Sciatic nerve (tissue), 2 donors: Measurements from ENCODE around the gene SREBF1. TPM values are rescaled to one million over a fixed set of nuclear protein-coding genes. Genes with fewer than 3 reads are reported as not detected.
A peak's percentile ranks its signal among the peaks of the same experiment; 100 is the strongest.

Source experiments
- ATAC-seq: fragments of 200-7000 bp; cut with Tn5 transposase; one replicate; pipeline ENCODE4 v1.9.1; 2020; ENCODE audit warnings: mild to moderate bottlenecking, moderate library complexity
- DNase-seq: peaks from one replicate; pipeline ENCODE4 v3.0.0-alpha.2; 2020; ENCODE audit warnings: low spot score
- intact Hi-C: fragments of 100-400 bp; cut with DNase I; formaldehyde crosslinking; loops from one replicate; pipeline ENCODE4 v1.14.2; 2022
- total RNA-seq: library from RNA; stranded (reverse); fragmentation: NEBNext Ultra II Directional; extraction: Animal tissue kit (Norgen Biotek cat#: 25700); gene quantifications from one replicate; pipeline ENCODE4 v1.2.1, GENCODE V29; 2021
- donor health status: DM: no; HTN: no; CAD: no.
- donor health status: DM: no; HTN: no; CAD: no.

SREBF1 gene
- total RNA-seq, 1 donor from 2014 or later = 257 TPM

DNA sequence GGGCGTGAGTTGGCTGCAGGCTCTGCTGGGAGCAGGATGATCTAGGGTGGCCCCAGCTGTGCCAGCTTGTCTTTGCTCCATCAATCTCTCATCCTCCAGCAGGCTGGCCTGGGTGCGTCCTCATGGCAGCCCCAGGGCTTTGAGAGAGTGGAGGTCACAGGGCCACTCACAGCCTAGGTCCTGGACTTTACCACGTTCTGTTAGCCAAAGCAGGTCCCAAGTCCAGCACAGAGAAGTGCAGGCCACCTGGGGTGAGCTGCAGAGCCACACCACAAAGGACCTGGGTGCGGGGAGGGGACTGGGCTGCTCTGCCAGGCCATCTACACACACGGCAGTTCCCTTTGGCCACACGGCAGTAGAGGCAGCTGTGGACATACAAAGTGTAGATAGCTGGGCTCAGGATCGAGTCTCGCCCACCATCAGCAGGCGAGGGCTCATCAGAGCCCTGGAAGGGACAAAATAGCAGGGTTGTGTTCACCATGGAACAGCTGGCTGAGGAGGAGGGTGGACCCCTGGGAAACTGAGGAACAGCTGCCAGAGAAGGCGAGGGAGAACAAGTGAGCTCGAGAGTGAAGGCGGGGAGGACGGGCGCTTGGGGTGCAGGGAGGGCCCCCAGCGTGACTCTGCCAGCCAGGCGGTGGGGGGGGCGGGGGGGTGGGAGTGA, 30.0 kb downstream of the SREBF1 start:
- intact Hi-C loops = no loop called here
- no peak for ATAC-seq

DNA sequence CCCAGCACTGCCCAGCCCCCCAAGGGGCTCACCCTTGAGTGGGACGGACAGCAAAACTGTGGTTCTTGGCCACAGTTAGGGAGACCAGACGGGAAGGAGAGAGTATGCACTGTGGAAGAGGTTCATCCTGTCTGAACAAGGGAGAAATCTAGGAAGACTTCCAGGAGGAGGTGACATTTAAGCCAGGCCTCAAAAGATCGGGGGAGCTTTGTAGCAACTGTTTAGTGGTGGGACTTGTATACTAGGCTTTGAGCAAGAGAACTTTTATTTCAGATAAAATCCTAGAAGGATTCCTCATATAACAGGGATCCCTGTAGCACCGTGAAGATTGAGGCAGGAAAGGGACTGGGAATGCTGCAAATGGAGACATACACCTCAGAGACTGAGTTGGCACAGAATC, 30.8 kb downstream of the SREBF1 start:
- DNase-seq = no peak
- ATAC-seq = no peak
- intact Hi-C loops = no loop called here

More for the DNA sequence above, 30.0 kb downstream of the SREBF1 start:
- no peak for DNase-seq

GRCh38 chr17:17805575-17805974, 31.2 kb downstream of the SREBF1 start:
- no peak for ATAC-seq
- intact Hi-C loops = no loop called here
- no peak for DNase-seq

DNA sequence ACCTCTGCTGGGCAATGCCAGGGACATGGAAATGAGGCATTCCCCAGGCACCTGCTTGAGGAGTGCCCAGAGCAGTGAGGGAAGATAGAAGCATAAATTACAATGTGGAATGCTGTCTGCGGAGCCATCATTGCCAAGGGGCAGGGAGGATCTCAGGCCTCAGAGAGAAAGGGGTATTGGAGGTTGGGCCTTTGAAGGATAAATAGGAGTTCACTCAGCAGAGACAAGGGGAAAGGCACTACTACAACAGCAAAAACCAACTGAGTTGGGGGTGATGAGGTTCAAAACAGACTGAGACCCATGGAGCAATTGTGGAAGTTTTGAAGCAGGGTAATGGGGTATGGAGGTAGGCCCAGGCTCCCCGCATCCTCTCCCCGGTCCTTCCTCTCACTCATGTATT, 32.8 kb downstream of the SREBF1 start:
- intact Hi-C loops = no loop called here

DNA sequence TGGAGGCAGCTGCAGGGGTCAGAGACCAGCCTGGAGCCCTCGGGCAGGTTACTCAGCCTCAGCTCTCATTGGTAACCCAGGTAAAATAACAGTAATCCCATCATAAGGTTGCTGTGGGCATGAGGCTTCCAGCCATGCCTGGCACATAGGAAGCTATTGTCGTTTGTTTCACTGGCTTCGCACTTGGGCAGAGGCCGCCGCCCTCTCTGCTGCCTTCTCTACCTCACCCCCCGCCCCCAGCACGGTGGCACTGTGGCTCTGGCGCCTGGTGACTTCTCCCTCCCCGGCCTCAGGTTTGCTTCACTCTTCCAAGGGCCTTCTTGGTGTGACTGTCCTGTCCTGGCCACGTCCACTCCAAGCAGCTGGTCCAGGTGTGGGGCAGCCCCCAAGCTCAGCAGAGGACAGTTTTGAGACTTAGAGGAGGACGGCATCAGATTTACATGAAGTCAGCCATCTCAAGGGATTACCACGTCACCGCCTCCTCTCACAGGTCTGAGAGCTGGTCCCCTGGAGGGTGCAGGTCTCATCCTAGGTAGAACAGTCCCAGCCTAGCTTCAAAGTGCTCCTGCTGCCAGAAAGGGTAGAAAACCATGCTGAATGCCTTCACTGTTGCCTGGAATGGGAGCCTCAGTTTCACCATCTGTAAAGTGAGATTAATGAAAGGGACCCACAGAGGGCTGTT, 34.8 kb downstream of the SREBF1 start:
- no peak for ATAC-seq
- intact Hi-C loops = no loop called here

More for the DNA sequence above, 32.8 kb downstream of the SREBF1 start:
- DNase-seq (no peak), ATAC-seq (no peak)

DNA sequence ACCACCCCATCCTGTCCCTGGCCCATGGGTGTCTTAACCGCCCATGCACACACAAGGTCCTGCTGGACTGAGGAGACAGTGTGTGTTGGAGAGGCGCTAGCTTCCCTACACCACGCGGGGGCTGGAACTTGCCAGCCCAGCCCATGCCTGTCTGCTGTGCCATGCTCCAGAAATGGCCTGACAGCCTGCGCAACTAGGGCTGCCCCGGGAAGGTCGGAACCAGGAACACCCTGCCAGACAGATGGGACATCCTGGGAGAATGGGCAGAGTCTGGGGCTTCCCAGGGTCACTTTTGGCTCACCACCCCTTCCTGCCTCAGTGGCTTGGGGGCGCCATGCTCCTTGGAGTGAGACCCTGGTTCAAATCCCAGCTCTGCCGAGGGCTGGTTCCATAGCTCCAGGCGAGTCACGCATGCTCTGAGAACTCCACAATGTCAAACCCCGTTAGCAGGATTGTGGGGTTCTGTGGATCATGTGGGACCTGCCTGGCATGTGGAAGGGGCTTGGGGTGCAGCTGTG, 36.2 kb downstream of the SREBF1 start:
- DNase-seq = no peak
- peak; percentile 15 for ATAC-seq
- intact Hi-C loops = no loop called here

More for the DNA sequence above, 34.8 kb downstream of the SREBF1 start:
- no peak for DNase-seq

DNA sequence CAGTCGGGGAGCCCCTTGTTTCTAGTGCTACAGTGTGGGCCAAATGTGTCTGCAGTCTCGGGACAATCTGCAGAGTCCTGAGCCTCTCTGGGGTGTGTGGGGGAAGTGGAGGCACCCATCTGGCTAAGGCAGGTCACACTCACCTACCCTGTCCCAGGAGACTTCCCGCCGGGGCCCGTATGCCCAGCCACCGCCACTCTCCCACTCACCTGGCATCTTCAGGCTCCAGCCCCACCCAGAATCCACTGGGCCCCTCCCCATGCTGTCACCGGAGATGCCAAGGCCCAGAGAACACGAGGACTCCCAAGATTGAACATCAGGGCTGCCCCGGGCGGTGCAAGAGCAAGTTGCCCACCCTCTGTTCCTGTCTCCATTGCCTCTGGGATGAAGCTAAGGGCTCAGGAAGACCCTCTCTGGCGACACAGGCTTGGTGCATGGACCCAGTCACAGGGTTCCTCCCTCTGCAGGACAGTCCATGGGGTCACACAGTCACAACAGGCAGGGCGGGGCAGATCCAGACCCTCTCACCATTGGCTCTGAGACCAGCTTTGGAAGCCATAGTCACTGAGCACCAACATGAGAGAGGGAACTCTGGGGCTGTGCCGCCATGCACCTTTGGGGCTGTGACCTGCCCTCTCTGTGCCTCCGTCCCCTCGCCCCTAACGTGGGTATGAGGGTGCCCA, 38.1 kb downstream of the SREBF1 start:
- ATAC-seq (no peak), DNase-seq (no peak)
- intact Hi-C loops = loop anchor here (10.0 kb wide), 1 partner anchor 114 kb away; the partner anchor contains the start of gene RAI1

- ATAC-seq = no peak
- DNase-seq = no peak
- intact Hi-C loops = loop anchor here (10.0 kb wide), 1 partner anchor 113 kb away; the partner anchor contains the start of gene RAI1
These were observed 38.7 kb downstream of the SREBF1 start for GRCh38 chr17:17798010-17798556.

DNA sequence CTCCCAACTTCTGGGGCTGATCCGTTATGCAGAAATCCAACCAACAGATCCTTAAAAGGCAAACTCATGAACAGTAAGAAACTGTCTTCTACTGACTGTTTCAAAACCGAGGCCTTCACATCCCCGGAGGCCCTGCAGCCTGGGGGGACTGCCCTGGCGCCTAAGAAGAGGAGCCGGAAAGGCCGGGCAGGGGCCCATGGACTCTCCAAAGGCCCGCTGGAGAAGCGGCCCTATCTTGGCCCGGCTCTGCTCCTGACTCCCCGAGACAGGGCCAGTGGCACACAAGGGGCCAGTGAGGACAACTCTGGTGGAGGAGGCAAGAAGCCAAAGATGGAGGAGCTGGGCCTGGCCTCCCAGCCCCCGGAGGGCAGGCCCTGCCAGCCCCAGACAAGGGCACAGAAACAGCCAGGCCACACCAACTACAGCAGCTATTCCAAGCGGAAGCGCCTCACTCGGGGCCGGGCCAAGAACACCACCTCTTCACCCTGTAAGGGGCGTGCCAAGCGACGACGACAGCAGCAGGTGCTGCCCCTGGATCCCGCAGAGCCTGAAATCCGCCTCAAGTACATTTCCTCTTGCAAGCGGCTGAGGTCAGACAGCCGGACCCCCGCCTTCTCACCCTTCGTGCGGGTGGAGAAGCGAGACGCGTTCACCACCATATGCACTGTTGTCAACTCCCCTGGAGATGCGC, 39.5 kb downstream of the SREBF1 start:
- DNase-seq (no peak), ATAC-seq (no peak)
- intact Hi-C loops = loop anchor here (10.0 kb wide), 1 partner anchor 112 kb away; the partner anchor contains the start of gene RAI1

DNA sequence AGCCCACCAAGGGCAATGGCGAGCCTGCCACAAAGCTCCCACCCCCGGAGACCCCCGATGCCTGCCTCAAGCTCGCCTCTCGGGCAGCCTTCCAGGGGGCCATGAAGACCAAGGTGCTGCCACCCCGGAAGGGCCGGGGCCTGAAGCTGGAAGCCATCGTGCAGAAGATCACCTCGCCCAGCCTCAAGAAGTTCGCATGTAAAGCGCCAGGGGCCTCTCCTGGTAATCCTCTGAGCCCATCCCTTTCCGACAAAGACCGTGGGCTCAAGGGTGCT, 40.1 kb downstream of the SREBF1 start:
- ATAC-seq = no peak
- no peak for DNase-seq
- intact Hi-C loops = loop anchor here (10.0 kb wide), 1 partner anchor 112 kb away; the partner anchor contains the start of gene RAI1

DNA sequence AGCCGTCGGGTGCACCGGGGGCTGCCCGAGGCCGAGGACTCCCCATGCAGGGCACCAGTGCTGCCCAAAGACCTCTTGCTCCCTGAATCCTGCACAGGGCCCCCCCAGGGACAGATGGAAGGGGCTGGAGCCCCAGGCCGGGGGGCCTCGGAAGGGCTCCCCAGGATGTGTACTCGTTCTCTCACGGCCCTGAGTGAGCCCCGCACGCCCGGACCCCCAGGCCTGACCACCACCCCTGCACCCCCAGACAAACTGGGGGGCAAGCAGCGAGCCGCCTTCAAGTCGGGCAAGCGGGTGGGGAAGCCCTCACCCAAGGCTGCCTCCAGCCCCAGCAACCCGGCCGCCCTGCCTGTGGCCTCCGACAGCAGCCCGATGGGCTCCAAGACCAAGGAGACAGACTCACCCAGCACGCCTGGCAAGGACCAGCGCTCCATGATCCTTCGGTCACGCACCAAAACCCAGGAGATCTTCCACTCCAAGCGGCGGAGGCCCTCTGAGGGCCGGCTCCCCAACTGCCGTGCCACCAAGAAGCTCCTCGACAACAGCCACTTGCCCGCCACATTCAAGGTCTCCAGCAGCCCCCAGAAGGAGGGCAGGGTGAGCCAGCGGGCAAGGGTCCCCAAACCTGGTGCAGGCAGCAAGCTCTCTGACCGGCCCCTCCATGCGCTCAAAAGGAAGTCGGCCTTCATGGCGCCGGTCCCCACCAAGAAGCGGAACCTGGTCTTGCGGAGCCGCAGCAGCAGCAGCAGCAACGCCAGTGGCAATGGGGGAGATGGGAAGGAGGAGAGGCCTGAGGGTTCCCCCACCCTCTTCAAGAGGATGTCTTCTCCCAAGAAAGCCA, 40.6 kb downstream of the SREBF1 start:
- no peak for DNase-seq
- intact Hi-C loops = loop anchor here (10.0 kb wide), 1 partner anchor 111 kb away; the partner anchor contains the start of gene RAI1
- no peak for ATAC-seq

- intact Hi-C loops = loop anchor here (10.0 kb wide), 1 partner anchor 110 kb away; the partner anchor contains the start of gene RAI1
- ATAC-seq = no peak
- DNase-seq = no peak
These were observed 41.5 kb downstream of the SREBF1 start for GRCh38 chr17:17795296-17795695.

DNA sequence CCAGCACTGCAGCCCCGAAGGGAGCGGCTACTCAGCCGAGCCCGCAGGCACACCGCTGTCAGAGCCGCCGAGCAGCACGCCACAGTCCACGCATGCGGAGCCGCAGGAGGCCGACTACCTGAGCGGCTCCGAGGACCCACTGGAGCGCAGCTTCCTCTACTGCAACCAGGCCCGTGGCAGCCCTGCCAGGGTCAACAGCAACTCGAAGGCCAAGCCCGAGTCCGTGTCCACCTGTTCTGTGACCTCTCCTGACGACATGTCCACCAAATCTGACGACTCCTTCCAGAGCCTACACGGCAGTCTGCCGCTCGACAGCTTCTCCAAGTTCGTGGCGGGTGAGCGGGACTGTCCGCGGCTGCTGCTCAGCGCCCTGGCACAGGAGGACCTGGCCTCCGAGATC, 42.4 kb downstream of the SREBF1 start:
- DNase-seq (no peak), ATAC-seq (no peak)
- intact Hi-C loops = loop anchor here (10.0 kb wide), 1 partner anchor 110 kb away; the partner anchor contains the start of gene RAI1

DNA sequence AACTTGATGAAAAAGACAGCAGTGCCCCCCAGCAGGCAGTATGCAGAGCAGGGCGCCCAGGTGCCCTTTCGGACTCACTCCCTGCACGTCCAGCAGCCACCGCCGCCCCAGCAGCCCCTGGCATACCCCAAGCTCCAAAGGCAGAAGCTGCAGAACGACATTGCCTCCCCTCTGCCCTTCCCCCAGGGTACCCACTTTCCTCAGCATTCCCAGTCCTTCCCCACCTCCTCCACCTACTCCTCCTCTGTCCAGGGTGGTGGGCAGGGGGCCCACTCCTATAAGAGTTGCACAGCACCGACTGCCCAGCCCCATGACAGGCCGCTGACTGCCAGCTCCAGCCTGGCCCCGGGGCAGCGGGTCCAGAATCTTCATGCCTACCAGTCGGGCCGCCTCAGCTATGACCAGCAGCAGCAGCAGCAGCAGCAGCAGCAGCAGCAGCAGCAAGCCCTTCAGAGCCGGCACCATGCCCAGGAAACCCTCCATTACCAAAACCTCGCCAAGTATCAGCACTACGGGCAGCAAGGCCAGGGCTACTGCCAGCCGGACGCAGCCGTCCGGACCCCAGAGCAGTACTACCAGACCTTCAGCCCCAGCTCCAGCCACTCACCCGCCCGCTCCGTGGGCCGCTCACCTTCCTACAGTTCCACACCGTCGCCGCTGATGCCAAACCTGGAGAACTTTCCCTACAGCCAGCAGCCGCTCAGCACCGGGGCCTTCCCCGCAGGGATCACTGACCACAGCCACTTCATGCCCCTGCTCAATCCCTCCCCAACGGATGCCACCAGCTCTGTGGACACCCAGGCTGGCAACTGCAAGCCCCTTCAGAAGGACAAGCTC, 43.2 kb downstream of the SREBF1 start:
- DNase-seq = no peak
- ATAC-seq = no peak
- intact Hi-C loops = loop anchor here (10.0 kb wide), 1 partner anchor 109 kb away; the partner anchor contains the start of gene RAI1

- no peak for DNase-seq
- intact Hi-C loops = loop anchor here (10.0 kb wide), 1 partner anchor 108 kb away; the partner anchor contains the start of gene RAI1
- peak; percentile 52 for ATAC-seq
These were observed 44.0 kb downstream of the SREBF1 start for GRCh38 chr17:17792551-17793377.

GRCh38 chr17:17792037-17792550, 44.7 kb downstream of the SREBF1 start:
- DNase-seq (no peak), ATAC-seq (peak; percentile 16)
- intact Hi-C loops = loop anchor here (10.0 kb wide), 1 partner anchor 107 kb away; the partner anchor contains the start of gene RAI1
